Natural killer cell (primary cell): ENCODE results near the gene SNAP23. TPM values are rescaled to one million over a fixed set of nuclear protein-coding genes. Genes with fewer than 3 reads are reported as not detected.

Source experiments
- ATAC-seq, 3 donors: fragments of 150-1000 bp in 2 of 3; fragments of 200-7000 bp in 1 of 3; cut with Tn5 transposase; 1 replicate in 1 of 3; 2 replicates in 2 of 3; pipeline ENCODE4 v1.10.0; 2021; ENCODE audit warnings: mild to moderate bottlenecking in 2 of 3, moderate library complexity in 2 of 3
- DNase-seq, 2 donors: peaks; one replicate each; pipeline versions ENCODE4 v3.0.0 to v3.0.0-alpha.2; 2013 to 2021; ENCODE audit warnings: mixed read lengths in 1 of 2
- H3K27ac ChIP-seq: one replicate; pipeline ENCODE4 v1.5.1; 2013; ENCODE audit warnings: mild to moderate bottlenecking, low read length
- H3K27me3 ChIP-seq: one replicate; pipeline ENCODE4 v1.6.1; 2013; ENCODE audit warnings: low read length; ENCODE audit not compliant: control insufficient read depth, insufficient read depth
- H3K36me3 ChIP-seq: one replicate; pipeline ENCODE4 v1.6.1; 2013; ENCODE audit warnings: low read length; ENCODE audit not compliant: control insufficient read depth, insufficient read depth
- H3K4me1 ChIP-seq: one replicate; pipeline ENCODE4 v1.6.1; 2013; ENCODE audit warnings: low read length; ENCODE audit not compliant: control insufficient read depth, insufficient read depth
- H3K4me3 ChIP-seq: one replicate; pipeline ENCODE4 v1.5.1; 2013; ENCODE audit warnings: low read length
- H3K9me3 ChIP-seq: one replicate; pipeline ENCODE4 v1.6.1; 2013; ENCODE audit warnings: low read length; ENCODE audit not compliant: control insufficient read depth, insufficient read depth
- H3K27ac Mint-ChIP-seq, 2 donors: one replicate each; pipeline ENCODE4 v1.8.0; 2022; ENCODE audit warnings: mild to moderate bottlenecking in 2 of 2, mixed read lengths in 2 of 2, moderate library complexity in 1 of 2
- H3K27me3 Mint-ChIP-seq, 2 donors: one replicate each; pipeline ENCODE4 v1.8.0; 2022; ENCODE audit warnings: low read depth in 2 of 2, mixed read lengths in 2 of 2
- H3K36me3 Mint-ChIP-seq: one replicate; pipeline ENCODE4 v1.8.0; 2022; ENCODE audit warnings: mixed read lengths
- H3K4me1 Mint-ChIP-seq, 2 donors: one replicate each; pipeline ENCODE4 v1.8.0; 2022; ENCODE audit warnings: mixed read lengths in 2 of 2
- H3K4me3 Mint-ChIP-seq: one replicate; pipeline ENCODE4 v1.8.0; 2022; ENCODE audit warnings: mild to moderate bottlenecking, moderate library complexity, mixed read lengths
- H3K9me3 Mint-ChIP-seq, 2 donors: one replicate each; pipeline ENCODE4 v1.8.0; 2022; ENCODE audit warnings: mixed read lengths in 2 of 2
- CTCF ChIP-seq: fragments of 200-600 bp; IDR thresholded peaks from one replicate; pipeline ENCODE4 v1.8.0; 2022; ENCODE audit warnings: antibody characterized with exemption
- WGBS: methylation state at CpG from one replicate; pipeline ENCODE4 v1.1.7; 2013; ENCODE audit warnings: missing lambda C conversion rate; ENCODE audit not compliant: insufficient coverage; 5-methylcytosine and 5-hydroxymethylcytosine counted together
- intact Hi-C: fragments of 100-400 bp; cut with micrococcal nuclease; formaldehyde crosslinking; loops from one replicate; pipeline ENCODE4 v1.14.2; 2022
- total RNA-seq, 4 donors: library from RNA; stranded (reverse); fragments of 120-200 nt in 1 of 4; gene quantifications; one replicate each; pipeline versions ENCODE4 v1.2.3 to v1.2.4, GENCODE V29; 2013 to 2022

SNAP23 gene
- total RNA-seq, 3 donors from 2014 or later (not counting 1 experiment from before 2014, with no cell fraction given) = 72.7 to 85.2 (median 82.7) TPM

DNA sequence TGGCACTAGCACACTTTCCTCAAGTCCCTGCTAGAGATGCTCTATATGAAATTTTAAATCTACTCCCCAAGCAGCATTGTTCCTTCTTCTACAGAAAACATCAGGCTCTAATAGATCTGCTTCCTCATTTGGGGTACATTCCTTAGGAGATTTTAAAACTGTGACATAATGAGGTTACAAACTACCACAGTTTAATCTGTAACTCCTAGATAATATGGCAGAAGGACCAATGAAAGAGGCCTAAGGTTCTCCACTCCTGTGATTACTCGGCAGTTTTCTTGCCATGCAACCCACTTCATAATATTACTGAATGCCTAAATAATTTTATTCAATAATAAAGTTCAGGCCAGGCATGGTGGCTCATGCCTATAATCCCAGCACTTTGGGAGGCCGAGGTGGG is 20.6 kb upstream of the SNAP23 start:
- no peak overlapping the region for H3K4me3 Mint-ChIP-seq
- H3K9me3 Mint-ChIP-seq = no peaks in the 10 kb centered on the region
- Histone ChIP-seq H3K36me3 (peaks cover 3% of the 10 kb centered on the region), H3K4me1 (peaks cover 3% of the 10 kb centered on the region), H3K9me3 (no peaks in the 10 kb centered on the region), H3K4me3 (no peak overlapping the region), H3K27ac (no peak overlapping the region), H3K27me3 (no peaks in the 10 kb centered on the region)
- DNase-seq (no peak), ATAC-seq (no peak)
- WGBS = 100% methylated on average over 1 of the region's 2 CpGs
- no peaks in the 10 kb centered on the region for H3K36me3 Mint-ChIP-seq
- H3K27ac Mint-ChIP-seq = peak overlapping the region in 1 of 2 donors; percentile 24
- intact Hi-C loops = loop anchor here (5.0 kb wide), 1 partner anchor 203 kb away; the partner anchor contains the start of genes GANC and TMEM87A
- TF ChIP-seq CTCF = no peak
- H3K4me1 Mint-ChIP-seq = peaks cover 0 to 11% of the 10 kb centered on the region in 2 donors
- H3K27me3 Mint-ChIP-seq = no peaks in the 10 kb centered on the region

- H3K27me3 Mint-ChIP-seq = no peaks in the 10 kb centered on the region
- Histone ChIP-seq H3K4me3 (no peak overlapping the region), H3K4me1 (no peaks in the 10 kb centered on the region), H3K27me3 (no peaks in the 10 kb centered on the region), H3K27ac (no peak overlapping the region), H3K36me3 (no peaks in the 10 kb centered on the region), H3K9me3 (peaks cover 2% of the 10 kb centered on the region)
- H3K4me1 Mint-ChIP-seq = peaks cover 4 to 10% of the 10 kb centered on the region in 2 donors
- H3K36me3 Mint-ChIP-seq = no peaks in the 10 kb centered on the region
- H3K4me3 Mint-ChIP-seq = no peak overlapping the region
- peaks cover 0 to 3% of the 10 kb centered on the region in 2 donors for H3K9me3 Mint-ChIP-seq
- DNase-seq (no peak), ATAC-seq (no peak)
- TF ChIP-seq CTCF = no peak
- 97% methylated on average over 6 of the region's 6 CpGs for WGBS
- H3K27ac Mint-ChIP-seq = no peak overlapping the region
- intact Hi-C loops = no loop called here
These were observed 12.7 kb upstream of the SNAP23 start for GRCh38 chr15:42482701-42483100.

- Histone ChIP-seq H3K27ac (no peak overlapping the region), H3K4me3 (no peak overlapping the region), H3K9me3 (peaks cover 2% of the 10 kb centered on the region), H3K36me3 (no peaks in the 10 kb centered on the region), H3K27me3 (no peaks in the 10 kb centered on the region), H3K4me1 (no peaks in the 10 kb centered on the region)
- no peak overlapping the region for H3K4me3 Mint-ChIP-seq
- peaks cover 12 to 17% of the 10 kb centered on the region in 2 donors for H3K4me1 Mint-ChIP-seq
- no peak overlapping the region for H3K27ac Mint-ChIP-seq
- no peaks in the 10 kb centered on the region for H3K27me3 Mint-ChIP-seq
- H3K9me3 Mint-ChIP-seq = peaks cover 0 to 3% of the 10 kb centered on the region in 2 donors
- ATAC-seq (no peak), DNase-seq (no peak)
- TF ChIP-seq CTCF = no peak
- intact Hi-C loops = no loop called here
- no CpG with 5 or more reads among the region's 1 CpG for WGBS
- H3K36me3 Mint-ChIP-seq = no peaks in the 10 kb centered on the region
These were observed 11.8 kb upstream of the SNAP23 start for GRCh38 chr15:42483677-42484076.

- intact Hi-C loops = loop anchor here (5.0 to 10.0 kb wide), 2 partner anchors 165 to 432 kb away; partner anchors contain the start of gene TTBK2
- H3K27ac ChIP-seq = peak overlapping the region; percentile 95
- Mint-ChIP-seq H3K36me3 (no peaks in the 10 kb centered on the region), H3K27ac (peak overlapping the region; percentile 97 to 98), H3K4me3 (peak overlapping the region; percentile 100), H3K4me1 (peaks cover 36 to 42% of the 10 kb centered on the region in 2 donors), H3K9me3 (no peaks in the 10 kb centered on the region), H3K27me3 (no peaks in the 10 kb centered on the region)
- no peak for TF ChIP-seq CTCF
- no peaks in the 10 kb centered on the region for H3K9me3 ChIP-seq
- 2% methylated on average over 7 of the region's 11 CpGs for WGBS
- ATAC-seq (peak in 1 of 3 donors; percentile 1), DNase-seq (peak in 1 of 2 donors; percentile 46)
- no peaks in the 10 kb centered on the region for H3K27me3 ChIP-seq
- H3K36me3 ChIP-seq = no peaks in the 10 kb centered on the region
- H3K4me3 ChIP-seq = peak overlapping the region; percentile 87
- H3K4me1 ChIP-seq = peaks cover 36% of the 10 kb centered on the region
These were observed 5.2 kb upstream of the SNAP23 start for GRCh38 chr15:42490291-42490670.
